ENCODE data around the gene ANKRD60. TPM values are rescaled to one million over a fixed set of nuclear protein-coding genes. Genes with fewer than 3 reads are reported as not detected.

Gene ANKRD60
- total RNA-seq, 6 experiments from 2014 or later, result not detected

- DNase-seq, result no peak
- no peak for TF ChIP-seq CTCF (IDR thresholded peaks at IDR 0.05)
- H3K36me3 Mint-ChIP-seq (ENCODE audit: low read depth), result no peaks in the 10 kb centered on the region
- no peaks in the 10 kb centered on the region for H3K9me3 Mint-ChIP-seq
- H3K4me3 Mint-ChIP-seq, result no peak overlapping the region
- peaks cover 15% of the 10 kb centered on the region; the same call in 1 of the 2 replicates for H3K27me3 Mint-ChIP-seq (ENCODE audit: insufficient read depth)
- H3K4me1 Mint-ChIP-seq (ENCODE audit: low read depth), result peaks cover 28% of the 10 kb centered on the region
- H3K27ac Mint-ChIP-seq, result no peak overlapping the region
Measured at GRCh38 chr20:58175836-58176235, 52.6 kb downstream of the ANKRD60 start.

- Mint-ChIP-seq H3K27ac (no peak overlapping the region), H3K27me3 (ENCODE audit: insufficient read depth) (peaks cover 15% of the 10 kb centered on the region; the same call in 1 of the 2 replicates), H3K36me3 (ENCODE audit: low read depth) (no peaks in the 10 kb centered on the region), H3K4me1 (ENCODE audit: low read depth) (peaks cover 28% of the 10 kb centered on the region), H3K4me3 (peak overlapping the region; percentile 67; the same call in 1 of the 2 replicates), H3K9me3 (no peaks in the 10 kb centered on the region)
- no peak for DNase-seq
- TF ChIP-seq CTCF (IDR thresholded peaks at IDR 0.05), result 0 out of 2 replicates have a peak, but pooled peaks have one; percentile 16
Measured at GRCh38 chr20:58175425-58175824, 53.0 kb downstream of the ANKRD60 start.

- DNase-seq, result no peak
- no peak for TF ChIP-seq CTCF (IDR thresholded peaks at IDR 0.05)
- peak overlapping the region; percentile 67; the same call in 1 of the 2 replicates for H3K4me3 Mint-ChIP-seq
- H3K36me3 Mint-ChIP-seq (ENCODE audit: low read depth), result no peaks in the 10 kb centered on the region
- H3K9me3 Mint-ChIP-seq, result no peaks in the 10 kb centered on the region
- H3K4me1 Mint-ChIP-seq (ENCODE audit: low read depth), result peaks cover 33% of the 10 kb centered on the region
- peaks cover 15% of the 10 kb centered on the region; the same call in 1 of the 2 replicates for H3K27me3 Mint-ChIP-seq (ENCODE audit: insufficient read depth)
- H3K27ac Mint-ChIP-seq, result peak overlapping the region; percentile 59; the same call in 1 of the 2 replicates
Measured at GRCh38 chr20:58174708-58175280, 53.7 kb downstream of the ANKRD60 start.

- no peak for TF ChIP-seq CTCF (IDR thresholded peaks at IDR 0.05)
- Mint-ChIP-seq H3K27me3 (ENCODE audit: insufficient read depth) (peaks cover 13% of the 10 kb centered on the region; the same call in 1 of the 2 replicates), H3K36me3 (ENCODE audit: low read depth) (no peaks in the 10 kb centered on the region), H3K4me3 (peak overlapping the region; percentile 67; the same call in 1 of the 2 replicates), H3K27ac (peak overlapping the region; percentile 59; the same call in 1 of the 2 replicates), H3K9me3 (no peaks in the 10 kb centered on the region), H3K4me1 (ENCODE audit: low read depth) (peaks cover 35% of the 10 kb centered on the region)
- no peak for DNase-seq
Measured at GRCh38 chr20:58173930-58174707, 54.3 kb downstream of the ANKRD60 start.

GRCh38 chr20:58173091-58173490, 55.4 kb downstream of the ANKRD60 start:
- Mint-ChIP-seq H3K9me3 (no peaks in the 10 kb centered on the region), H3K36me3 (ENCODE audit: low read depth) (no peaks in the 10 kb centered on the region), H3K27ac (no peak overlapping the region), H3K4me3 (no peak overlapping the region), H3K4me1 (ENCODE audit: low read depth) (peaks cover 34% of the 10 kb centered on the region), H3K27me3 (ENCODE audit: insufficient read depth) (peaks cover 10% of the 10 kb centered on the region; the same call in 1 of the 2 replicates)
- no peak for TF ChIP-seq CTCF (IDR thresholded peaks at IDR 0.05)
- no peak for DNase-seq

Measured in HFFc6 (cell line).